HPDE6-E6E7 (cell line): ENCODE measurements around the gene PRDM5.
"Not testable (repeated sequence)": the region's sequence is repeated elsewhere in the genome, so short reads cannot be mapped to it uniquely, and the experiment has no call there.

ENCODE experiments used
- DNase-seq: peaks from one replicate; pipeline ENCODE4 v3.0.0; 2011; ENCODE audit warnings: missing footprints; ENCODE audit errors: extremely low spot score

PRDM5 gene

GRCh38 chr4:120648336-120648735 is 274.2 kb downstream of the PRDM5 start:
- DNase-seq, result not testable (repeated sequence)
